Urinary bladder (tissue), 4 donors: ENCODE data around the gene DOLPP1. TPM values are rescaled to one million over a fixed set of nuclear protein-coding genes. Genes with fewer than 3 reads are reported as not detected.
"Not testable (repeated sequence)": the region's sequence is repeated elsewhere in the genome, so short reads cannot be mapped to it uniquely, and the experiment has no call there.

ENCODE experiments used
- DNase-seq: peaks from one replicate; pipeline ENCODE4 v3.0.0-alpha.2; 2015; ENCODE audit errors: extremely low spot score
- H3K27ac ChIP-seq: one replicate; pipeline ENCODE4 v1.5.1; 2013; ENCODE audit warnings: low read depth, mild to moderate bottlenecking, moderate library complexity
- H3K36me3 ChIP-seq: one replicate; pipeline ENCODE4 v1.6.1; 2013; ENCODE audit warnings: mild to moderate bottlenecking, moderate library complexity; ENCODE audit not compliant: insufficient read depth
- H3K4me1 ChIP-seq: one replicate; pipeline ENCODE4 v1.6.1; 2013; ENCODE audit warnings: mild to moderate bottlenecking, moderate library complexity; ENCODE audit not compliant: insufficient read depth
- H3K4me3 ChIP-seq: one replicate; pipeline ENCODE4 v1.5.1; 2013; ENCODE audit warnings: low read depth, low read length
- WGBS: extraction: QIAGEN DNeasy Blood & Tissue Kit; methylation state at CpG from one replicate; pipeline ENCODE4 v1.1.7; 2013; 5-methylcytosine and 5-hydroxymethylcytosine counted together
- polyA plus RNA-seq: library from polyadenylated mRNA; stranded (reverse); fragments of 200-250 nt; gene quantifications from one replicate; pipeline ENCODE4 v1.2.3, GENCODE V29; 2013
- total RNA-seq: library from RNA; depleted of rRNA; stranded (reverse); fragments of >200 nt; gene quantifications from one replicate; pipeline ENCODE4 v1.2.3, GENCODE V29; 2014
- donor health status: healthy with polysubstance abuse.
- donor health status: healthy.

The DOLPP1 gene
- total RNA-seq = 9.0 TPM
- polyA plus RNA-seq = 10.5 TPM

DNA sequence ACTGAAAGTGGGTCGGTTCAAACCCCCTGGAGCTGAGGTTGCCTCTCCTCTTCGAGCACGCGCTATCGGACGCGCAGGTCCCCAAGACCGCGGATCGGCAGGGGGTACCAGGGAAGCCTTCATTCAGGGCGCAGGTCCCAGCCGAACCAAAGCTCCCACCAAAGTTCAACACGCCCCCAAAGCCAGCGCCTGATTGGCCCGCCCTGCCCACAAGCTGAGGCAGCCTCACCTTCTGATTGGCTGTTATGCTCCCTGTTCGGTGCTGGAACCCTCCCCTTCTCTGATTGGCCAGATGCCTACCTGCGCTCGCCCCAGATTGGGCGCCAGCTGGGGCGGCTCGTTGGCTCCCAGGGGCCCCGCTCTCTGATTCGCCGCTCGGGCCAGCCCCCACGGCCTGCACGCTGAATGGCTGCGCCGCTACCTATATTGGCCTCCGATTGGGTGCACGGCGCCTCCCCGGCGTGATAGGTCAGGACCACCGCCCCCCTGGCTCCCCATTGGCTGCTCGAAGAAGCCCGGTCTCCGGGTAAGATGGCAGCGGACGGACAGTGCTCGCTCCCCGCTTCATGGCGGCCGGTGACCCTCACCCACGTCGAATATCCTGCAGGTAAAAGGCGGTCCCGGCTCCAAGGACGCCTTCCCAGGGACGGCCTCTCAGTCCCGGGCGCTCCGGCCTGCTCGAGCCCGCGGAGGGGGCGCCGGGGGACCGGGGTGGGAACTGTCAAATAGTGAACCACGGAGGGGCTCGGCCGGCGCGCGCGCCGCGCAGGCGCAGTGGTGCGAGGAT, at the start of gene DOLPP1:
DOLPP1 (plus strand) TSS at position 511 of the 787 bp plus-strand sequence; CDS start at position 532, 21 bp downstream.
- peak; percentile 97 for DNase-seq
- Histone ChIP-seq H3K4me3 (peak within 1 kb of the TSS; percentile 68), H3K4me1 (no peaks in the 10 kb centered on the region), H3K27ac (peak within 1 kb of the TSS; percentile 42), H3K36me3 (no peaks in the 10 kb centered on the region)
- under 1% methylated on average over 70 of the region's 70 CpGs for WGBS

GRCh38 chr9:129031514-129031913, 49.4 kb upstream of the DOLPP1 start:
- WGBS = 64% methylated on average over 4 of the region's 4 CpGs
- DNase-seq = no peak
- Histone ChIP-seq H3K4me3 (no peak overlapping the region), H3K27ac (no peak overlapping the region), H3K36me3 (no peaks in the 10 kb centered on the region), H3K4me1 (no peaks in the 10 kb centered on the region)

DNA sequence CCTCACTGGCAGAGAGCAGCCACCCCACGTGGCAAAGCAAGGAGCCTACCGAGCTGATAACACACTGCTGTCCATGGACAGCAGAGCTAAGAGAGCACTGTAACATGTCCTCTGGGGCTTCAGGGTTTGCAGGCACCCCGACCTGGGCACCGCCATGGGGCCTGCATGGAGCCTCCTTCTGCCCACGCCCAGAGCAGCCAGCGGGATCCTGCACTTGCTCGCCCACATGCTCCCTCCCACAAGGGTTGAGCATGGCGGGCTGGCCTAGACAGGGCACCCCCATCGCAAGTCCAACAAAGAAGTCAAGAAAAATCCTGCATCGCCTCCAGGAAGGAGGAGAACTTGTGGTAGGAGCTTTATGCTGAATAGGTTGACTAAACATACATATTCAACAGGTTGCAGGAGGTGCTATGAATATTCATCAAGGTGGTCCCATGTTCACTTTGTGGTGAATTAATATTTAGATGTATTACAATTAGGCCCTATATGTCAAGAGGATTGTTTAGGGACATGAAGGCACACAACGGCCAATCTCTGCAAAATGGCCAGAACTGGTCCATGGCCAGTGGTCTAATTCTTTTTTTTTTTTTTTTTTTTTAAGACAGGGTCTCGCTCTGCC, 48.3 kb upstream of the DOLPP1 start:
- WGBS = 83% methylated on average over 12 of the region's 12 CpGs
- DNase-seq = no peak
- Histone ChIP-seq H3K4me1 (peaks cover under 1% of the 10 kb centered on the region), H3K4me3 (no peak overlapping the region), H3K36me3 (no peaks in the 10 kb centered on the region), H3K27ac (no peak overlapping the region)

DNA sequence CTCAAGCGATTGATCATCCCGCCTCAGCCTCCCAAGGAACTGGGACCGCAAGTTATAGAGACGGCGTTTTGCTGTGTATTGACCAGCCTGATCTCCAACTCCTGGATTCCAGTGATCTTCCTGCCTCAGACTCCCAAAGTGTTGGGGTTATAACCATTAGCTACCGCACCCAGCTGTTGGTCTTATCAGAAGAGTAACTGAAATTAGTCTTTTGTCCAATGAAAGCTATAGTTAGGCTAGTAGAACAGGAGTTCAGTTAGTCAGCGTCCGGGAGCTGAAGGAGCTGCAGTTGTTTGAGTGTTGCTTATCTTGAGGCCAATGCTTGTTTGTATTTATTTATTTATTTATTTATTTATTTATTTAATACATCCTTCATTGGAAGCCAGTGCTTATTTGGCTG, 47.7 kb upstream of the DOLPP1 start:
- Histone ChIP-seq H3K4me1 (peaks cover 2% of the 10 kb centered on the region), H3K4me3 (no peak overlapping the region), H3K27ac (no peak overlapping the region), H3K36me3 (no peaks in the 10 kb centered on the region)
- no peak for DNase-seq
- WGBS = 89% methylated on average over 8 of the region's 8 CpGs

GRCh38 chr9:129035838-129036237, 45.1 kb upstream of the DOLPP1 start:
- not testable (repeated sequence) for H3K4me1 ChIP-seq, H3K36me3 ChIP-seq, DNase-seq, H3K4me3 ChIP-seq, H3K27ac ChIP-seq
- WGBS = 47% methylated on average over 13 of the region's 13 CpGs

GRCh38 chr9:129036241-129036922, 44.5 kb upstream of the DOLPP1 start, which contains the start of gene MIGA2:
Gene MIGA2, plus strand, starts transcription at chr9:129036626. Its CDS starts 3,969 bp downstream, at chr9:129040595.
- H3K36me3 ChIP-seq = no peaks in the 10 kb centered on the region
- H3K27ac ChIP-seq = peak within 1 kb of the TSS; percentile 55
- peak; percentile 96 for DNase-seq
- H3K4me3 ChIP-seq = peak within 1 kb of the TSS; percentile 84
- WGBS = under 1% methylated on average over 49 of the region's 49 CpGs
- peaks cover 2% of the 10 kb centered on the region for H3K4me1 ChIP-seq

- 8% methylated on average over 32 of the region's 32 CpGs for WGBS
- no peak for DNase-seq
Observed at GRCh38 chr9:129036923-129037766, 43.8 kb upstream of the DOLPP1 start.

DNA sequence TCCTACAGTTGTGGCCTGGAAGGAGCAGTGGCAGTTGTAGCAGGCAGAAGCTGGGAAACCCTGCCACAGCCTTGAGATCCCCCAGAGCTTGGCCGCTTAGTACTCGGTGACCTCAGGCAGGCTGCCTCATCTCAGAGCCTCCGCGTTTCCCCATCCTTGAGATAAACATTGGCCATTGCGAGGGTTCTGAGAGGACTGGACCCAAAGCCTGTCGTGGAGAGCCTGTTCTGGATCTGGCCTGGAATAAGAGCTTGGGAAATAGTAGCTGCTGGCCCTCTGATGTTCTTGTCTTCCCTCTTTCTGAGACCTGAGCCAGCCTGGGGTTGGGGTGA, 43.2 kb upstream of the DOLPP1 start:
- DNase-seq = no peak
- no peaks in the 10 kb centered on the region for H3K36me3 ChIP-seq
- 28% methylated on average over 6 of the region's 6 CpGs for whole genome bisulfite sequencing
- peak overlapping the region; percentile 84 for H3K4me3 ChIP-seq
- H3K4me1 ChIP-seq = peaks cover 2% of the 10 kb centered on the region
- no peak overlapping the region for H3K27ac ChIP-seq

More at GRCh38 chr9:129036923-129037766, 43.8 kb upstream of the DOLPP1 start:
- Histone ChIP-seq H3K4me3 (peak overlapping the region; percentile 84), H3K4me1 (peaks cover 2% of the 10 kb centered on the region), H3K36me3 (no peaks in the 10 kb centered on the region), H3K27ac (no peak overlapping the region)

DNA sequence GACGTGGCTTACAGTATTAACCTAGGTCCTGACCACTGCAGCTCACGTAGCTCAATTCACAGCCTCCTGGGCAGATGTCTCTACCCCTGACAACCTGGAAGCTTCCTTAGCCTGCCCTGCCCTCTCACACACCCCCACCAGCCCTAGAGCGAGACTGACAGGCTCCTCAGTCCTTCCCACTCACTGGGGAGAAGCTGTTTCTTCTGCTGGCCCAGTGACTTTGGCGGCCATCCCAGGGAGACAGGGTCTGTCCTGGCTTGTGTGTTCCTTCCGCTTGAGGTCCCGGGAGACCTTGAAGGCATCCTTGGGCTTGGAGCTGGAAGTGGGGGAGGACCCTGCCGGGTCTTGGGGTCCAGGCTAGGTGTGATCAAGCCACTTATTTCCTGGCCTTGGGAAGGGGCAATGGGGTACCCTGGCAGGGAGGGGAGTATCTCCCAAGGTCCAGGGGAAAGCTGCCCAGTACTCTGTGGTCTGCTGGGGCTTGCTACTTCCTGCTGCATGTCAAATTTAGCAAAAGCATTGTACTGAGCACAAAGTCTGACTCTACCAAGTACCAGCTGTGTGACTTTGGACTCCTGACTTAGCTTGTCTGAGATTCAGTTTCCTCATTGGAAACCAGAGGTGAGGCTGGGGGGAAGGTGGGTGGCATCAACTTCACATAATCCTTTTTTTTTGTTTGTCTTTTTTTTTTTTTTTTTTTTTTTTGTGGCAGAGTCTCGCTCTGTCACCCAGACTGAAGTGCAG, 42.6 kb upstream of the DOLPP1 start:
- H3K27ac ChIP-seq = peak overlapping the region; percentile 2
- H3K4me3 ChIP-seq = no peak overlapping the region
- no peak for DNase-seq
- peaks cover 2% of the 10 kb centered on the region for H3K4me1 ChIP-seq
- 66% methylated on average over 8 of the region's 8 CpGs for WGBS
- H3K36me3 ChIP-seq = no peaks in the 10 kb centered on the region

DNA sequence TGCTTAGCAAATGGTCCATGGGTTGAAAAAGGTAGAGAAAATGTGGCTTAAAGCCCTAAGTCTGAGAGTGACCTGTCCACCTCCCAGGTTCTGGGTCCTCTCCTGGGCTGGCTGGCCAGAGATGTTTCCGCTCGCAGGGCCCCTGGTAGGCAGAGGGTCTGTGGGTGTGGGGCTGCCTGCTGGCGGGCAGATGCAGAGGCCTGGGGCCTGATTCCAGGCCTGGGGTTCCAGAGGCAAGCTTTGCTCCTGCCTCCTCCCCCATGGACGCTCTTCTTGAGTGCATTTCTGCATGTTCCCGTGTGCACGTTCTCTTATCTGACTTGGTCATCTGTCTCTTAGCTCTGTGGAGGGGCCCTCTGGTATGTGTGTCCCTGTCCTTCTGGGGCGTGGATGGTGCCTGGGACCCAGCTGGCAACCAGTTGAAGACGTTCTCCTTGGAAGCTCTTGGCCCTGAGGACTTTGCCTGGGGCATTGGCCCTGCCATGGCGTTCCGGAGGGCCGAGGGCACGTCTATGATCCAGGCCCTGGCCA, 40.7 kb upstream of the DOLPP1 start:
- H3K36me3 ChIP-seq = no peaks in the 10 kb centered on the region
- peaks cover 2% of the 10 kb centered on the region for H3K4me1 ChIP-seq
- H3K27ac ChIP-seq = no peak overlapping the region
- DNase-seq = no peak
- H3K4me3 ChIP-seq = no peak overlapping the region
- WGBS = 87% methylated on average over 12 of the region's 12 CpGs

- no peaks in the 10 kb centered on the region for H3K36me3 ChIP-seq
- 92% methylated on average over 16 of the region's 16 CpGs for WGBS
- H3K4me3 ChIP-seq = no peak overlapping the region
- H3K27ac ChIP-seq = no peak overlapping the region
- H3K4me1 ChIP-seq = peaks cover 2% of the 10 kb centered on the region
- DNase-seq = no peak
Observed at GRCh38 chr9:129042016-129042415, 38.9 kb upstream of the DOLPP1 start.

DNA sequence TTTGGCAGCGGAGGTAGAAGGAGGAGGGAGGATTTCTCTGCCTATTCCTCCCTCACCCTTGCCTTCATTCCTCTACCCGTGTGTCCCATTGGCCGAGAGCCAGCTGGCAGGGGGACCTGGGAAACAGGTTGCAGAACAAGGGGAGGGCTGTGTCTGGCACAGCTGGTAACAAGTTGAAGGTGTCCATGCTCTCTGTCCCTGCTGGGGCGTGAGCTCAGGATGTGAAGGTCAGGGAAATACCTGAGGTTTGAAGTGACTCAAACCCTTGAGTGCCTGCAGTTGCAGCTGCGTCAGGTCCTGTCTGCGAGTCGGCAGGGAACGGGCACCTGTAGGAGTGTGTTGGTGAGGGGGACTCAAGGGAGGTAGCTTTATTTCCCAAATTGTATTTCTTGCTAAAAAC, 28.3 kb upstream of the DOLPP1 start:
- 77% methylated on average over 8 of the region's 8 CpGs for WGBS
- DNase-seq = peak; percentile 49
- Histone ChIP-seq H3K4me3 (no peak overlapping the region), H3K4me1 (no peaks in the 10 kb centered on the region), H3K27ac (no peak overlapping the region), H3K36me3 (peaks cover 8% of the 10 kb centered on the region)
